ENCODE results near the gene RPGR. TPM values are rescaled to one million over a fixed set of nuclear protein-coding genes. Genes with fewer than 3 reads are reported as not detected.

The RPGR gene
- total RNA-seq, 1 donor from 2014 or later: 4.5 TPM

- TF ChIP-seq CTCF (IDR thresholded peaks at IDR 0.05; ENCODE audit: borderline replicate concordance): no peak
- no peaks in the 10 kb centered on the region for H3K4me1 ChIP-seq
- H3K4me3 ChIP-seq: no peak overlapping the region
- H3K27me3 ChIP-seq (ENCODE audit: low read depth): no peaks in the 10 kb centered on the region
- no peak for DNase-seq
- intact Hi-C loops (cut with micrococcal nuclease): no loop called here
- no peaks in the 10 kb centered on the region for H3K36me3 ChIP-seq
- H3K9me3 ChIP-seq (replicated peaks): no peaks in the 10 kb centered on the region
- no peak overlapping the region for H3K27ac ChIP-seq (replicated peaks)
Observed at GRCh38 chrX:38262715-38263620, 64.3 kb downstream of the RPGR start.

- no peak overlapping the region for H3K27ac ChIP-seq (replicated peaks)
- H3K27me3 ChIP-seq (ENCODE audit: low read depth): no peaks in the 10 kb centered on the region
- H3K36me3 ChIP-seq: no peaks in the 10 kb centered on the region
- H3K4me3 ChIP-seq: no peak overlapping the region
- TF ChIP-seq CTCF (IDR thresholded peaks at IDR 0.05; ENCODE audit: borderline replicate concordance): peak; percentile 22
- intact Hi-C loops (cut with micrococcal nuclease): no loop called here
- no peak for DNase-seq
- H3K4me1 ChIP-seq: no peaks in the 10 kb centered on the region
- H3K9me3 ChIP-seq (replicated peaks): no peaks in the 10 kb centered on the region
Observed at GRCh38 chrX:38260231-38260630, 67.1 kb downstream of the RPGR start.

- no peak for TF ChIP-seq CTCF (IDR thresholded peaks at IDR 0.05; ENCODE audit: borderline replicate concordance)
- H3K4me1 ChIP-seq: no peaks in the 10 kb centered on the region
- no peaks in the 10 kb centered on the region for H3K9me3 ChIP-seq (replicated peaks)
- no peak for DNase-seq
- no peaks in the 10 kb centered on the region for H3K36me3 ChIP-seq
- no peaks in the 10 kb centered on the region for H3K27me3 ChIP-seq (ENCODE audit: low read depth)
- no peak overlapping the region for H3K4me3 ChIP-seq
- intact Hi-C loops (cut with micrococcal nuclease): no loop called here
- no peak overlapping the region for H3K27ac ChIP-seq (replicated peaks)
Observed at GRCh38 chrX:38256019-38256418, 71.3 kb downstream of the RPGR start.

GRCh38 chrX:38249965-38250364, 77.3 kb downstream of the RPGR start:
- no peaks in the 10 kb centered on the region for H3K9me3 ChIP-seq (replicated peaks)
- no peaks in the 10 kb centered on the region for H3K36me3 ChIP-seq
- TF ChIP-seq CTCF (IDR thresholded peaks at IDR 0.05; ENCODE audit: borderline replicate concordance): no peak
- DNase-seq: no peak
- intact Hi-C loops (cut with micrococcal nuclease): no loop called here
- no peaks in the 10 kb centered on the region for H3K27me3 ChIP-seq (ENCODE audit: low read depth)
- no peak overlapping the region for H3K4me3 ChIP-seq
- H3K4me1 ChIP-seq: no peaks in the 10 kb centered on the region
- no peak overlapping the region for H3K27ac ChIP-seq (replicated peaks)

GRCh38 chrX:38247051-38247450, 80.3 kb downstream of the RPGR start:
- H3K4me1 ChIP-seq: no peaks in the 10 kb centered on the region
- no peaks in the 10 kb centered on the region for H3K36me3 ChIP-seq
- H3K4me3 ChIP-seq: no peak overlapping the region
- no peak for DNase-seq
- intact Hi-C loops (cut with micrococcal nuclease): no loop called here
- no peaks in the 10 kb centered on the region for H3K27me3 ChIP-seq (ENCODE audit: low read depth)
- no peaks in the 10 kb centered on the region for H3K9me3 ChIP-seq (replicated peaks)
- no peak overlapping the region for H3K27ac ChIP-seq (replicated peaks)
- TF ChIP-seq CTCF (IDR thresholded peaks at IDR 0.05; ENCODE audit: borderline replicate concordance): no peak
